SU-DHL-6 (cell line): ENCODE results near the gene ARHGAP8.

ENCODE experiments used
- EZH2phosphoT487 ChIP-seq: fragments of 200-600 bp; sonication (generic), shearing (Covaris generic); conservative IDR thresholded peaks from 2 replicates; pipeline ENCODE4 v1.6.1; 2018; ENCODE audit warnings: mild to moderate bottlenecking, antibody characterized with exemption, low read length, moderate library complexity, mixed read lengths
- TF ChIP-seq, protein P1 (sequence below): fragments of 200-600 bp; sonication (generic); IDR thresholded peaks from one replicate; pipeline ENCODE4 v1.5.1; 2017; ENCODE audit warnings: antibody characterized with exemption, mild to moderate bottlenecking, low read length, moderate library complexity; ENCODE audit not compliant: insufficient read depth, poor library complexity, severe bottlenecking

- TF ChIP-seq, protein P1, sequence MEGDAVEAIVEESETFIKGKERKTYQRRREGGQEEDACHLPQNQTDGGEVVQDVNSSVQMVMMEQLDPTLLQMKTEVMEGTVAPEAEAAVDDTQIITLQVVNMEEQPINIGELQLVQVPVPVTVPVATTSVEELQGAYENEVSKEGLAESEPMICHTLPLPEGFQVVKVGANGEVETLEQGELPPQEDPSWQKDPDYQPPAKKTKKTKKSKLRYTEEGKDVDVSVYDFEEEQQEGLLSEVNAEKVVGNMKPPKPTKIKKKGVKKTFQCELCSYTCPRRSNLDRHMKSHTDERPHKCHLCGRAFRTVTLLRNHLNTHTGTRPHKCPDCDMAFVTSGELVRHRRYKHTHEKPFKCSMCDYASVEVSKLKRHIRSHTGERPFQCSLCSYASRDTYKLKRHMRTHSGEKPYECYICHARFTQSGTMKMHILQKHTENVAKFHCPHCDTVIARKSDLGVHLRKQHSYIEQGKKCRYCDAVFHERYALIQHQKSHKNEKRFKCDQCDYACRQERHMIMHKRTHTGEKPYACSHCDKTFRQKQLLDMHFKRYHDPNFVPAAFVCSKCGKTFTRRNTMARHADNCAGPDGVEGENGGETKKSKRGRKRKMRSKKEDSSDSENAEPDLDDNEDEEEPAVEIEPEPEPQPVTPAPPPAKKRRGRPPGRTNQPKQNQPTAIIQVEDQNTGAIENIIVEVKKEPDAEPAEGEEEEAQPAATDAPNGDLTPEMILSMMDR, result no peak
- no peak for TF ChIP-seq EZH2phosphoT487
Measured at GRCh38 chr22:44743247-44743646, 9.1 kb upstream of the ARHGAP8 start.
